Stimulated activated CD4-positive, alpha-beta T cell treated with anti-CD3 and anti-CD28 coated beads, Interleukin-15, amount 100 ng/mL, for 48 hours (primary cell): ENCODE measurements around the gene SLC9A6.
"Not testable (repeated sequence)": the region's sequence is repeated elsewhere in the genome, so short reads cannot be mapped to it uniquely, and the experiment has no call there.

Experiments
- DNase-seq, 2 donors: peaks; one replicate each; pipeline ENCODE4 v3.0.0-alpha.2; 2020; ENCODE audit warnings: low read depth in 2 of 2

Gene SLC9A6

GRCh38 chrX:136063340-136064079, 78.3 kb downstream of the SLC9A6 start:
- DNase-seq = no peak

GRCh38 chrX:136064661-136065043, 79.4 kb downstream of the SLC9A6 start:
- no peak for DNase-seq

GRCh38 chrX:136065044-136065671, 79.9 kb downstream of the SLC9A6 start:
- no peak for DNase-seq

GRCh38 chrX:136067097-136067496, 81.9 kb downstream of the SLC9A6 start:
- no peak for DNase-seq

GRCh38 chrX:136067966-136068365, 82.7 kb downstream of the SLC9A6 start:
- DNase-seq = no peak

GRCh38 chrX:136076942-136077341, 91.7 kb downstream of the SLC9A6 start:
- no peak for DNase-seq

- DNase-seq = no peak
Observed at GRCh38 chrX:136080766-136081165, 95.5 kb downstream of the SLC9A6 start.

- no peak for DNase-seq
Observed at GRCh38 chrX:136086521-136086920, 101.3 kb downstream of the SLC9A6 start.

GRCh38 chrX:136091898-136092297, 106.7 kb downstream of the SLC9A6 start:
- not testable (repeated sequence) for DNase-seq

GRCh38 chrX:136094962-136095361, 109.7 kb downstream of the SLC9A6 start:
- DNase-seq = no peak
